Esophagus mucosa (tissue), 1 donor: ENCODE measurements around the gene ANKRD13D. TPM values are rescaled to one million over a fixed set of nuclear protein-coding genes. Genes with fewer than 3 reads are reported as not detected.

ENCODE experiments used
- ATAC-seq: fragments of 200-7000 bp; cut with Tn5 transposase; one replicate; pipeline ENCODE4 v1.9.1; 2020
- total RNA-seq: library from RNA; stranded (reverse); gene quantifications from one replicate; pipeline ENCODE4 v1.2.4, GENCODE V29; 2023
- donor health status: DM: yes; HTN: yes; CAD: no.

The ANKRD13D gene
- total RNA-seq, 1 donor from 2014 or later: 45.2 TPM

DNA sequence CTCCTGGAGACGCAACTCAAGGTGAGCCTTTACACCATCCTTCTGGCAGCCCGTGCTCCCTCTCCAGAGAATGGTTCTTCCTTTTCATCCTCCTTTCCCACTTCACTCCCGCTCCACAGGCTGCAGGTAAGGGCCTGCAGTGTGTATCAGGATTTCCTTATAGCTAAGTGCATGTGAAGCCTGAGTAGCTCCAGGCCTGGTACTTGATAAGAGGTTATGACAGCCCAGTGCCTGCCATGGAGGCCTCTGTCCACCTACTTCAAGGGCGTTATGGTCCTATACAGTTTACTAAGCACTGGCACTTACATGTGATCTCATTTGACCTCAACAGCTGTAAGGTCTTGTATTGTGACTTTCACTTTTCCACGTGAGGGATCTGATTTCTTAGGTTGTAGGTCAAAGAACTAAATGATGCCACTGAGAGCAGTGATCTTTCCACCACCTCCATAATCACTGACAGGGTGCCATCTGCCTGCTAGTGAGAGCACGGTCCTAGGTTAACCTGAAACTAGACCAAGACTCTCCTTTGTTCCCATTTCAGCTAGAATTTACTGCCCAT is 32.3 kb downstream of the ANKRD13D start:
- ATAC-seq: no peak

DNA sequence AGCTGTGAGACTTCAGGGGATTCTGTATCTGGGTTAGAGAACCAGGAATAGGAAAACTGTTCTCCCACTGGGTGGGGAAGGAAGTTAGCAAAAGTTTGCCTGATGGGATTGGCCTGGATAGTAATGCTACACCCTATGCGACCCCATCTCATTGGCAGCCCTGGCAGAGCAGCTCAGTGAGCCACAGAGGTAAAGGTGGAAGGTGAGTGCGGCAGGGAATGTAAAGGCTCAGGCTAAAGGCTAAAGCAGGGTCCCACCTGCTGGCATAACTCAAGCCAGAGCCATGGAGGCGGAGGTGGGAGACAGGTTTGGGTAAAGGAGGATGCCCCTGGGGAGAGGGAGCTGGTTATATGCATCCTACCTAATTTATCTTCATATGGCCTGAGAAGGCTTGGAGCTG is 32.9 kb downstream of the ANKRD13D start:
- no peak for ATAC-seq

DNA sequence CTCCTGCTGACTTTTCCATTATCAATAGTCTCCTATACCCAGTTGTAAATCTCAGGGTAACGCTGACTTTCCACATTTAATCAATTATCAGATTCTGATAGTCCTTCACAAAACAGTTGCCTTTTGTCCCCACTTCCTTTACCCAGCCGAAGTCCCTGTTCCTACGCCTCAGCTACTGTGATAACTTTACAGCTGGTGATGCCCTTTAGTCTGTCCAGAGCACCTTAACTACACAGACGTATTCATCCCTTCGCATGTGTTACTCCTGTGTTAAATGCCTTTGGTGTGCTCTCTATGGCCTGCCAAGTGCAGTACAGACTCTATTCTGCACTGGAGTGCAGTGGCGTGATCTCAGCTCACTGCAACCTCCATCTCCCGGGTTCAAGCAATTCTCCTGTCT is 34.4 kb downstream of the ANKRD13D start:
- no peak for ATAC-seq

DNA sequence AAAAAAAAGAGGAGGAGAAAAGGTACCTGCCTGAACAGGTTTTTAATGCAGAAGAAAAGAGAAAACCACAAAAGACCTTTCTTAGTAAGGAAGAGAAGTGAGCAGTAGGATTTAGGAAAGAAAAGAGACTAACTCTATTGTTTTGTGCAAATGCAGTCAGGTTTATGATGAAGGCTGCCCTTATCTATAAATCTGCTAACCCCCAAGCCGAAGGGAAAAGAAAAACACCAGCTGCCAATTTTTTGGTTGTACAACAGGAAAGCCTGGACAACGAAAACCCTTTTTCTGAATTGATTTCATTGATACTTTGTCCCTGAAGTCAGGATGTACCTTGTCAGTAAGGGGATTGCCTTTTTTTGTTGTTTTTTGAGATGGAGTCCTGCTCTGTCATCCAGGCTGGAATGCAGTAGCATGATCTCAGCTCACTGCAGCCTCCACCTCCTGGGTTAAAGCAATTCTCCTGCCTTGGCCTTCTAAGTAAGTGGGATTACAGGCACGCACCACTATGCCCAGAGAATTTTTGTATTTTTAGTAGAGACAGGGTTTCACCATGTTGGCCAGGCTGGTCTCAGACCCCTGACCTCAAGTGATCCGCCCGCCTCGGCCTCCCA is 43.1 kb downstream of the ANKRD13D start:
- ATAC-seq: no peak

DNA sequence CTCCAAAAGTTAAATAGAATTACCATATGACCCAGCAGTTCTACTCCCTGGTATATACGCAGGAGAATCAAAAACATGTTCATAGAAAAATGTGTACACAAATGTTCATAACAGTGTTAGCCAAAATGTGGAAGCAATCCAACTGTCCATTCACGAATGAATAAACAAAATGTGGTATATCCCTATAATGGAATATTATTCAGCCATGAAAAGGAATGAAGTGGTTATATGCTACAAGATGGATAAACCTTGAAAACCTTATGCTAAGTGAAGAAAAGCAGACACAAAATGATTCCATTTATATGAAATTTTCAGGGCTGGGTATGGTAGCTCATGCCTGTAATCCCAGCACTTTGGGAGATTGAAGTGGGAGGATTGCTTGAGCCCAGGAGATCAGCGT is 48.2 kb downstream of the ANKRD13D start:
- no peak for ATAC-seq

DNA sequence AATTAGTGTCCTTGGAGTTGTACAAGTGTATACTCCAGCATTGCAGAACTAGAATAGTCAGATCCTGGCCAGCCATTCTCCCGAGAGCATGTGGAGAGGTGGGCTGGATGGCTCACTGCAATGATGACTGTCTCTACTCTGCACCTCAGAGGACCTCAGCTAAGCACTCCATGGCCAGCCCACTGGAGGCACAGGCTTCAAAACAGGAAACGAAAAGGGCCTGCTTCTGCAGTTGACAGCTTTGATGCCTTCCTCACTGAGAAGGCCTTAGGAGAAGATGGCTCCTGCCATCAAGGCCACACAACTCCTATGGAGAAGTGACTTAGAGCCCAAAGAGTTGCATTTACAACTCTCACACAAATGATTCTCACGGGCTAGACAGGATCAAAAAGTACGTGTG is 55.2 kb downstream of the ANKRD13D start:
- no peak for ATAC-seq

DNA sequence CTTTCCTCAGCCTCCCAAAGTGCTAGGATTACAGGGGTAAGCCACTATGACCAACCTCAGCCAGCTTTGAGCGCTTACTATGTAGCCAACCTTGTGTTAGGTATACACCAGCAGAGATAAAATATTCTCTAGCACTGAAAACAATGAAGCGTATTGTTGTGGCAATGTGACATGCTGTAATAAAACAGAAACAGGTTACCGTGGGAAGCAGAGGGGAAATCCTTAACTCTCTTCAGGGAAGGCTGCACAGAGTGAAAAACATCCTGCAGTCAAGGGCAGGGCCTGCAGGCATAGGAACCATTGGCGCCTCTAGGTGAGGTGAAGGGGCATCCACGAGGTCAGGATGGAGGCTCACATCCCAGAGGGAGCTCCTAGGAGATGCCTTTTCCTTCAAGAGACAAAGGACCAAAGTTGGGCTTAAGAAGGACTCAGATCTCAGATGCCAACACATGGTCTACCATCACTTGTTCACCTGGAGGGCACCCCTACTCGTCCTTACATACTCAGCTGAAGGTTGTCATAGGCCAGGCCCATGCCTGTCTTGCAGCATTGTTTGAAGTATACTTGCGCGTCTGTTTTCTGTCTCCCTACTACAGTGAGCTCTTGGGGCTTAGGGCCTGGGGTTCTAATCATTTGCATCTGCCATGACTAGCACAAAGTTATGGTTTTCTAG is 56.3 kb downstream of the ANKRD13D start:
- peak; percentile 51 for ATAC-seq

DNA sequence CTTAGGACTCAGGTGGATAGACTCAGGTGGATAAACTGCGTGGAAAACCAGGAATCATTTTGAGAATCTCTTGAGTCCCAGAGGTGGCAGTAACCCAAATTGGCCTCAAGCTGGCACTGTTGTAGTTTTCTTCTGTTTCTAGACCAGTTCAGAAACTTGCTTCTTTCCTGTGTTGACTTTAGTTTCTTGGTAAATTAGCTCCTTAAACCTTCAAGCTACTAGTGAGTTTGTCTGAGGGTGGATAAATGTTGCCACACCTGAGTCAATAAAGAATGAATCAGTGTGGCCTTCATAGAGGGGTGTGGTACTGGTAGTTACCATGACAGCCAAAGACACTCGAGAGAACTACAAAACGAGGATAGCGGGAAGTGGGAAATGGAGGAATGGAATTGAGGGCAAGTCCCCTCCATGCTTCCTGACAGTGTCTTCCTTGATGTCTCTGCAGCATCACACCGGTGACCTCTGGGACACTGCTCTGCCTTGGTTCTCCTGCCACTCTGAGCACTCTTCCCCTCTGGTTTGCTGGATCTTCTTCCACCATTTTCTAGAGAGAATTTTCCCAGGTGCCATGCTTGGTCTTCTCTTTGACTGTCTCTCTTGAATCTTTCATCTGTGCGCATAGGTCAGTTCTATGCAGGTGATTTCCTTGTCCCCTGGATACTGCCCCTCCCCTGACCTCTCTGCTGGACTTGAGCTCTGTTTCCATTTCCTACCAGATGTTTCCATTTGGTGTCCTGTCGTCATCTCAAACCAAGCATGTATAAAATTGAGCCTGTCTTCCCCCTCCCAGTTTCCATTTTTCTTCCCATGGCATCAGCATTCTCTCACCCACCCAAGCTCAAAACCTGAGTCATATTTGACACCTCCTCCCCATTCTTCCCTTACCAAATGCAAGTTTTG is 57.1 kb downstream of the ANKRD13D start:
- ATAC-seq: peak; percentile 95

DNA sequence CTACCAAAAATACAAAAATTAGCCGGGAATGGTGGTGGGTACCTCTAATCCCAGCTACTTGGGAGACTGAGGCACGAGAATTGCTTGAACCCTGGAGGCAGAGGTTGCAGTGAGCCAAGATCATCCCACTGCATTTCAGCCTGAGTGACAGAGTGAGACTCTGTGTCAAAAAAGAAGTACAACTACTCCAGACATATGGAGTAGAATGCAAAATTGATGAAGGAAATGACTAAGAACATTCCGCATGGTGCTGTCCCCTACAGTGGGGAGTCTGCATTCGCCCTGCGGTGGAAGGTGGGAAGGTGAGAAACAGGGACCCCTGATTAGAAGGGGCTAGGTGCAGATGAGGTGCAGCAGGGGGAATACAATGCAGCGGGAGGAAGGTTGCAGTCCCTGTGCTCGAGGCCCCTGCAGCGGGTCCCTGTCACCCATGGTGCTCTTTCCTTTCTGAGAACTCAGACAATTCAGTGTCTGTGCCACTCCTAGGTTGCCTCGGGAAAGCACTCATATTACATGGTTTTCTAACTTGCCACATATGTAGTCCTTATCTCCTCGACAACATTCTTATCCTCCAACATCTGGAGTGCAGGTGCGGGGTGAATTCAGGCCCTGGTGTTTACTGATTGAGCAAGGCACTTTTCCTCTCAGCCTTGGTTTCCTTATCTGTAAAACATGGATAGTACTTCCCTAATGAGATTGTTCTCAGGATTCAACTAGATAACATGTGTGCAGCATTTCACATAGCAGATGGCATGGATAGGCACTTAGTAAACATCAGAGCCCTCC is 59.1 kb downstream of the ANKRD13D start:
- ATAC-seq: no peak

DNA sequence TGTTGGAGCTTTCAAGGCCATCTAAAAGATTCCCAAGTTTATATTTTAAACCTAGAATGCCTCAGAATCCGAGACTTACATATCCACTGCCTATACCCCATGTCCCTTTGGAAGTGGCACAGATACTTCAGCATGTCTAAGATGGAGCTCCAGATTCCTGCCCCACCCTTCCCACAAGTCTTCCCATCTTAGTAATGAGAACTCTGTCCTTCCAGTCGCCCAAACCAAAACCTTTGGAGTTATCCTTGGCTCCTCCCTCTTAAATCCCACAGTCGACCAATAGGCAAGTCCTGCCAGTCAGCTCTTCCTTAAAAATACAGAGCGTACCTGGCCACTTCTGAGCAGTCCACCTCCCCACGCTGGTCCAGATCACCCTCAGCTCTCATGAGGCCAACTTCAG is 59.9 kb downstream of the ANKRD13D start:
- ATAC-seq: no peak

DNA sequence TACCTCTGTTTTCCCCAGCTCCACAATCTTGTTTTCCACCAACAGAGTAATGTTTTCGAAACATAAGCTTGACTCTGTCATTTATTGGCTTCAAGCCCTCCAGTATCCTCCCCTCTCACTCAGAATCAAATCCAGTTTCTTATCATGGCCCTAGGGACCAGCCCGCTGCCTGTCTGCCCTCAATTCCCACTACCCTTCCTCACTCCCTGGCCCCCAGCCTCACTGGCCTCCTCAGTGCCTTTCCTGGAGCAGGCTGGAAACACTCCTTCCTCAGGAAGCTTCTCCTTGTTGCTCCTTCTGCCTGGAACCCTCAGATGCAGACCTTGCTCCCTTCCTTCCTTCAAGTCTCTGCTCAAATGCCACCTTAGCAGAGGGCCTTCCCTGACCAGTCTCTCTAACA is 60.4 kb downstream of the ANKRD13D start:
- ATAC-seq: no peak

DNA sequence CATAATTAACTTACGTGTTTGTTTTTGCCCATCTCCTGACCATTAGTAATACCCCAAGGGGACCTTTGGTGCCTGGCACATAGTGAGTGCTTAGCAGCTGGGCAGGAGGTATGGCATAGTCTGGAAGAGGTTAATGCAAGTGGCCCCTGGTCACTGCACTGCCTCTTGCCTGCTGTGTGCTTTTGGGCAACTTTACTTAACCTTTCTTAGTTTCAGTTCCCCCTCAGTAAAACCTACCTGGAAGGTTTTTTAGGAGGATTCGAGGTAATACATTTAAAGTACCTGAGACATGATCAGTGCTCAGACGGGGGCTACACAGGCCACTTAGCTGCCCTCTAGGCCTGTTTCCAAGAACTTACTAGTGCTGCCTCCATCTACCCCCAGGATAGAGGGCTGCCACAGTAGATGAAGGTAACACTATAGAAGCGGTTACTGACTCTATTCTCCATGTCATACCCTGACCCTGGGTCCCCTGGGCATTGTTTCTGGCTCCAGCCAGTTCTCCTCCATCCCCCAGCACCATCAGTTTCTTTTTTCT is 60.9 kb downstream of the ANKRD13D start:
- no peak for ATAC-seq

DNA sequence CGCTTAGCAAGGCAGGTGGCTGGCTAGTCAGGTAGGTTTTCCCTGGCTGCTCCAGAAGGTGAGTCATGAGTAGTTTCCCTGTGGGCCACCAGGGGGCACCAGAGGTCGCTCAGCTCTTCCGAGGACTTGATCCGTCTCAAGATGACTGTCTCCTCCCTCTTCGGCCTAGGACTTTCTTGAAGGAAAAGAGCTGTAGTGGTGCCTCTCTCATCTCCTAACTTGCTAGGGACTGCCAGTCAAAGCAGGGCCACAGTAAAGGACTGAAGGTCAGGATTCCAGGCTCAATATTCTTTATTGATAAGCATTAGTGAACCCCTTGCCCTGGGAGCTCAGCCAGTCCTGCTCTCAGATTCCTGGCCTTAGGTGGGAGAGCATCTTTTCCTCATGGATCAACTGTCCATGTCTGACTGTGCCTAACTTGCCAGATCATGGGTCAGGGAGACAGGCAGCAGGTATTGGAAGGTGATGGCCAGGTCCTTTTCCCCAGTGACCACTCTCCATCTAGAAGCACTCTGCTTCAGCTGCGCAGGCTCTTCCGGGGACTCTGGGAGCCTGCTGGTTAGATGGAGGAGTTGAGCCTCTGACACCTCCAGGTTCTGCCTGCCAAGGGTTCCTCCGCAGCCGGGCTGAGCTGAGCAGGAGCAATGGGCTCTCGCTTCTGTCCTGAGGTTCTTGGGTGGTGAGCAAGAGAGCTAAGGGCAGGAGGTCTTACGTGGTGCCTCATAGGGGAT is 62.3 kb downstream of the ANKRD13D start:
- ATAC-seq: peak; percentile 38

Other genes starting within 250 kb of the ANKRD13D start
- 161 TPM for gene RHOD, start 232.5 kb upstream of the ANKRD13D start, total RNA-seq
- gene KDM2A, start 170.0 kb upstream of the ANKRD13D start, total RNA-seq: 67.2 TPM
- gene GRK2, start 22.8 kb upstream of the ANKRD13D start, total RNA-seq: 61.6 TPM
- 78.4 TPM for gene SSH3, start 14.2 kb downstream of the ANKRD13D start, total RNA-seq
- gene POLD4, start 64.2 kb downstream of the ANKRD13D start, total RNA-seq: 61.7 TPM
- gene CLCF1, start 84.3 kb downstream of the ANKRD13D start, total RNA-seq: 1.6 TPM
- gene RAD9A, start 102.7 kb downstream of the ANKRD13D start, total RNA-seq: 15.3 TPM
- gene PPP1CA, start 112.6 kb downstream of the ANKRD13D start, total RNA-seq: 188 TPM
- gene TBC1D10C, start 114.8 kb downstream of the ANKRD13D start, total RNA-seq: 1.5 TPM
- gene CARNS1, start 126.4 kb downstream of the ANKRD13D start, total RNA-seq: 0.20 TPM
- gene RPS6KB2, start 139.2 kb downstream of the ANKRD13D start, total RNA-seq: 95.0 TPM
- gene PTPRCAP, start 148.4 kb downstream of the ANKRD13D start, total RNA-seq: 2.5 TPM
- gene CORO1B, start 154.2 kb downstream of the ANKRD13D start, total RNA-seq: 74.0 TPM
- gene GPR152, start 163.4 kb downstream of the ANKRD13D start, total RNA-seq: not detected
- 0.24 TPM for gene CABP4, start 166.1 kb downstream of the ANKRD13D start, total RNA-seq
- gene TMEM134, start 179.9 kb downstream of the ANKRD13D start, total RNA-seq: 135 TPM
- gene AIP, start 193.7 kb downstream of the ANKRD13D start, total RNA-seq: 23.5 TPM
- gene PITPNM1, start 216.1 kb downstream of the ANKRD13D start, total RNA-seq: 36.5 TPM
- 34.8 TPM for gene CDK2AP2, start 218.9 kb downstream of the ANKRD13D start, total RNA-seq
- not detected for gene CABP2, start 234.1 kb downstream of the ANKRD13D start, total RNA-seq